Stimulated activated memory B cell treated with anti-CD40 and anti-IgM and Interleukin-4, amounts not matched to agents 10 μg/mL and 1 μg/mL and 100 μg/mL, for 72 hours (primary cell): ENCODE data around the gene PTCD2.
A peak's percentile ranks its signal among the peaks of the same experiment; 100 is the strongest.

ENCODE experiments used
- ATAC-seq: fragments of 150-1000 bp; cut with Tn5 transposase; 2 replicates; pipeline ENCODE4 v1.10.0; 2021
- H3K27ac Mint-ChIP-seq: one replicate; pipeline ENCODE4 v1.8.0; 2022; ENCODE audit warnings: mild to moderate bottlenecking, mixed read lengths
- H3K27me3 Mint-ChIP-seq: one replicate; pipeline ENCODE4 v1.8.0; 2022; ENCODE audit warnings: mixed read lengths
- H3K36me3 Mint-ChIP-seq: one replicate; pipeline ENCODE4 v1.8.0; 2022; ENCODE audit warnings: mixed read lengths
- H3K4me1 Mint-ChIP-seq: one replicate; pipeline ENCODE4 v1.8.0; 2022; ENCODE audit warnings: mixed read lengths
- H3K4me3 Mint-ChIP-seq: one replicate; pipeline ENCODE4 v1.8.0; 2022; ENCODE audit warnings: mild to moderate bottlenecking, moderate library complexity, mixed read lengths
- H3K9me3 Mint-ChIP-seq: one replicate; pipeline ENCODE4 v1.8.0; 2022; ENCODE audit warnings: mixed read lengths

PTCD2 gene

GRCh38 chr5:72319976-72320752, at the start of gene PTCD2, which contains the start of gene MRPS27:
TSS of gene PTCD2 (plus strand) at chr5:72320373. CDS start at chr5:72320383, 10 bp downstream.
TSS of gene MRPS27 (minus strand) at chr5:72320240. CDS start at chr5:72320221, 19 bp downstream.
- no peaks in the 10 kb centered on the region for H3K9me3 Mint-ChIP-seq
- H3K27ac Mint-ChIP-seq, result peak within 1 kb of the TSS; percentile 95
- H3K4me1 Mint-ChIP-seq, result peaks cover 36% of the 10 kb centered on the region
- peak within 1 kb of the TSS; percentile 95 for H3K4me3 Mint-ChIP-seq
- no peaks in the 10 kb centered on the region for H3K27me3 Mint-ChIP-seq
- H3K36me3 Mint-ChIP-seq, result peaks cover 26% of the 10 kb centered on the region
- peak; percentile 100 for ATAC-seq

GRCh38 chr5:72271702-72272101, 48.5 kb upstream of the PTCD2 start:
- H3K4me1 Mint-ChIP-seq, result peaks cover 7% of the 10 kb centered on the region
- no peaks in the 10 kb centered on the region for H3K9me3 Mint-ChIP-seq
- no peak for ATAC-seq
- no peak overlapping the region for H3K4me3 Mint-ChIP-seq
- peaks cover 41% of the 10 kb centered on the region for H3K36me3 Mint-ChIP-seq
- no peak overlapping the region for H3K27ac Mint-ChIP-seq
- H3K27me3 Mint-ChIP-seq, result no peaks in the 10 kb centered on the region

GRCh38 chr5:72272398-72272797, 47.8 kb upstream of the PTCD2 start:
- no peaks in the 10 kb centered on the region for H3K9me3 Mint-ChIP-seq
- H3K4me3 Mint-ChIP-seq, result no peak overlapping the region
- H3K36me3 Mint-ChIP-seq, result peaks cover 48% of the 10 kb centered on the region
- ATAC-seq, result no peak
- H3K27me3 Mint-ChIP-seq, result no peaks in the 10 kb centered on the region
- H3K27ac Mint-ChIP-seq, result no peak overlapping the region
- H3K4me1 Mint-ChIP-seq, result peaks cover 7% of the 10 kb centered on the region

- H3K9me3 Mint-ChIP-seq, result no peaks in the 10 kb centered on the region
- no peaks in the 10 kb centered on the region for H3K27me3 Mint-ChIP-seq
- H3K4me3 Mint-ChIP-seq, result no peak overlapping the region
- peaks cover 7% of the 10 kb centered on the region for H3K4me1 Mint-ChIP-seq
- peaks cover 48% of the 10 kb centered on the region for H3K36me3 Mint-ChIP-seq
- no peak overlapping the region for H3K27ac Mint-ChIP-seq
- no peak for ATAC-seq
Observed at GRCh38 chr5:72273547-72273946, 46.6 kb upstream of the PTCD2 start.

- Mint-ChIP-seq H3K4me1 (peaks cover 4% of the 10 kb centered on the region), H3K4me3 (no peak overlapping the region), H3K27me3 (no peaks in the 10 kb centered on the region), H3K36me3 (peaks cover 63% of the 10 kb centered on the region), H3K27ac (no peak overlapping the region), H3K9me3 (no peaks in the 10 kb centered on the region)
- ATAC-seq, result no peak
Observed at GRCh38 chr5:72276219-72276752, 43.9 kb upstream of the PTCD2 start.

GRCh38 chr5:72280581-72281069, 39.5 kb upstream of the PTCD2 start:
- Mint-ChIP-seq H3K4me3 (no peak overlapping the region), H3K27me3 (no peaks in the 10 kb centered on the region), H3K4me1 (peaks cover 18% of the 10 kb centered on the region), H3K27ac (no peak overlapping the region), H3K9me3 (no peaks in the 10 kb centered on the region), H3K36me3 (peaks cover 73% of the 10 kb centered on the region)
- ATAC-seq, result no peak

- H3K27ac Mint-ChIP-seq, result no peak overlapping the region
- H3K27me3 Mint-ChIP-seq, result no peaks in the 10 kb centered on the region
- H3K9me3 Mint-ChIP-seq, result no peaks in the 10 kb centered on the region
- H3K4me1 Mint-ChIP-seq, result peaks cover 18% of the 10 kb centered on the region
- ATAC-seq, result no peak
- H3K36me3 Mint-ChIP-seq, result peaks cover 65% of the 10 kb centered on the region
- H3K4me3 Mint-ChIP-seq, result no peak overlapping the region
Observed at GRCh38 chr5:72281430-72281763, 38.8 kb upstream of the PTCD2 start.

- Mint-ChIP-seq H3K36me3 (peaks cover 60% of the 10 kb centered on the region), H3K4me3 (no peak overlapping the region), H3K9me3 (no peaks in the 10 kb centered on the region), H3K4me1 (peaks cover 22% of the 10 kb centered on the region), H3K27me3 (no peaks in the 10 kb centered on the region), H3K27ac (no peak overlapping the region)
- no peak for ATAC-seq
Observed at GRCh38 chr5:72281764-72282499, 38.2 kb upstream of the PTCD2 start.

GRCh38 chr5:72282878-72283277, 37.3 kb upstream of the PTCD2 start:
- ATAC-seq, result no peak
- Mint-ChIP-seq H3K36me3 (peaks cover 58% of the 10 kb centered on the region), H3K4me1 (peaks cover 23% of the 10 kb centered on the region), H3K27me3 (no peaks in the 10 kb centered on the region), H3K9me3 (no peaks in the 10 kb centered on the region), H3K27ac (no peak overlapping the region), H3K4me3 (no peak overlapping the region)

- Mint-ChIP-seq H3K27ac (no peak overlapping the region), H3K36me3 (peaks cover 56% of the 10 kb centered on the region), H3K9me3 (no peaks in the 10 kb centered on the region), H3K27me3 (no peaks in the 10 kb centered on the region), H3K4me1 (peaks cover 23% of the 10 kb centered on the region), H3K4me3 (no peak overlapping the region)
- ATAC-seq, result no peak
Observed at GRCh38 chr5:72283358-72283757, 36.8 kb upstream of the PTCD2 start.

GRCh38 chr5:72284559-72285423, 35.4 kb upstream of the PTCD2 start:
- no peak for ATAC-seq
- Mint-ChIP-seq H3K4me1 (peaks cover 23% of the 10 kb centered on the region), H3K27me3 (no peaks in the 10 kb centered on the region), H3K27ac (peak overlapping the region; percentile 54), H3K36me3 (peaks cover 54% of the 10 kb centered on the region), H3K4me3 (no peak overlapping the region), H3K9me3 (no peaks in the 10 kb centered on the region)

- Mint-ChIP-seq H3K27ac (peak overlapping the region; percentile 54), H3K36me3 (peaks cover 56% of the 10 kb centered on the region), H3K4me1 (peaks cover 23% of the 10 kb centered on the region), H3K9me3 (no peaks in the 10 kb centered on the region), H3K27me3 (no peaks in the 10 kb centered on the region), H3K4me3 (no peak overlapping the region)
- no peak for ATAC-seq
Observed at GRCh38 chr5:72285424-72285821, 34.8 kb upstream of the PTCD2 start.

GRCh38 chr5:72286798-72287197, 33.4 kb upstream of the PTCD2 start:
- Mint-ChIP-seq H3K4me1 (peaks cover 15% of the 10 kb centered on the region), H3K36me3 (peaks cover 51% of the 10 kb centered on the region), H3K9me3 (no peaks in the 10 kb centered on the region), H3K27me3 (no peaks in the 10 kb centered on the region), H3K27ac (peak overlapping the region; percentile 35), H3K4me3 (no peak overlapping the region)
- no peak for ATAC-seq

GRCh38 chr5:72288924-72289323, 31.2 kb upstream of the PTCD2 start:
- H3K4me3 Mint-ChIP-seq, result no peak overlapping the region
- no peaks in the 10 kb centered on the region for H3K9me3 Mint-ChIP-seq
- no peaks in the 10 kb centered on the region for H3K27me3 Mint-ChIP-seq
- no peak overlapping the region for H3K27ac Mint-ChIP-seq
- peaks cover 45% of the 10 kb centered on the region for H3K36me3 Mint-ChIP-seq
- H3K4me1 Mint-ChIP-seq, result peaks cover 23% of the 10 kb centered on the region
- ATAC-seq, result no peak
